A549 (cell line): Measurements from ENCODE around the gene ABLIM1.

Experiments used
- CTCF ChIP-seq: fragments of >200 bp; sonication (Bioruptor Twin); formaldehyde crosslinking; IDR thresholded peaks from 3 replicates; pipeline ENCODE4 v1.5.1; 2016
- EP300 ChIP-seq, 2 experiments: fragments of >200 bp; sonication (Bioruptor Twin); formaldehyde crosslinking; IDR thresholded peaks; 2 replicates in 1 of 2; 3 replicates in 1 of 2; pipeline ENCODE4 v1.6.1; 2016 to 2017
- HDAC2 ChIP-seq: fragments of 200-600 bp; sonication (generic); IDR thresholded peaks from 2 replicates; pipeline ENCODE4 v1.6.1; 2016
- HEYL ChIP-seq: fragments of 250-450 bp; sonication (Bioruptor Pico); IDR thresholded peaks from 2 replicates; pipeline ENCODE4 v1.8.0; 2021; ENCODE audit warnings: mild to moderate bottlenecking, moderate library complexity
- MYC ChIP-seq: IDR thresholded peaks from 2 replicates; pipeline ENCODE4 v1.6.1; 2012; ENCODE audit warnings: mild to moderate bottlenecking, inconsistent platforms, low read length, improper control_type of control experiment, borderline replicate concordance
- NR3C1 ChIP-seq: fragments of >200 bp; sonication (Bioruptor Twin); formaldehyde crosslinking; IDR thresholded peaks from 3 replicates; pipeline ENCODE4 v1.6.1; 2017
- POLR2A ChIP-seq: IDR thresholded peaks from 2 replicates; pipeline ENCODE4 v1.6.1; 2012; ENCODE audit warnings: mild to moderate bottlenecking, low read length
- REST ChIP-seq: fragments of 200-600 bp; sonication (generic); IDR thresholded peaks from 2 replicates; pipeline ENCODE4 v1.6.1; 2016; ENCODE audit warnings: antibody characterized with exemption, mild to moderate bottlenecking, moderate library complexity
- RFX5 ChIP-seq: fragments of 450-650 bp; IDR thresholded peaks from 2 replicates; pipeline ENCODE4 v1.7.1; 2014; ENCODE audit warnings: antibody characterized with exemption, mild to moderate bottlenecking, moderate library complexity
- ZNF302 ChIP-seq: fragments of 250-450 bp; sonication (Bioruptor Pico); IDR thresholded peaks from 2 replicates; pipeline ENCODE4 v1.9.0; 2021; ENCODE audit warnings: inconsistent platforms, mild to moderate bottlenecking, moderate library complexity
- ZSCAN20 ChIP-seq: fragments of 250-450 bp; sonication (Bioruptor Pico); IDR thresholded peaks from 2 replicates; pipeline ENCODE4 v1.8.0; 2022; ENCODE audit warnings: mild to moderate bottlenecking, moderate library complexity
- TF ChIP-seq, protein P1 (sequence below): IDR thresholded peaks from 2 replicates; pipeline ENCODE4 v1.6.1; 2012

- TF ChIP-seq CTCF (no peak), MYC (no peak), HEYL (CRISPR knock-in tag) (no peak), HDAC2 (no peak), POLR2A (no peak), ZNF302 (CRISPR knock-in tag) (no peak), RFX5 (no peak), ZSCAN20 (CRISPR knock-in tag) (no peak), EP300 (IDR thresholded peaks at IDR 0.05) (no peak), REST (no peak), NR3C1 (no peak)
- TF ChIP-seq, protein P1, sequence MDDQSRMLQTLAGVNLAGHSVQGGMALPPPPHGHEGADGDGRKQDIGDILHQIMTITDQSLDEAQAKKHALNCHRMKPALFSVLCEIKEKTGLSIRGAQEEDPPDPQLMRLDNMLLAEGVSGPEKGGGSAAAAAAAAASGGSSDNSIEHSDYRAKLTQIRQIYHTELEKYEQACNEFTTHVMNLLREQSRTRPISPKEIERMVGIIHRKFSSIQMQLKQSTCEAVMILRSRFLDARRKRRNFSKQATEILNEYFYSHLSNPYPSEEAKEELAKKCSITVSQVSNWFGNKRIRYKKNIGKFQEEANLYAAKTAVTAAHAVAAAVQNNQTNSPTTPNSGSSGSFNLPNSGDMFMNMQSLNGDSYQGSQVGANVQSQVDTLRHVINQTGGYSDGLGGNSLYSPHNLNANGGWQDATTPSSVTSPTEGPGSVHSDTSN = no peak
Measured at GRCh38 chr10:114593816-114594468, 64.1 kb downstream of the ABLIM1 start.
